Panc1 (cell line): ENCODE measurements around the gene ADCY2. TPM values are rescaled to one million over a fixed set of nuclear protein-coding genes. Genes with fewer than 3 reads are reported as not detected.

Source experiments
- ATAC-seq: fragments of 200-7000 bp; cut with Tn5 transposase; 2 replicates; pipeline ENCODE4 v1.9.1; 2020; ENCODE audit warnings: mild to moderate bottlenecking, moderate library complexity
- BruUV-seq: library from RNA; stranded (reverse); fragments of 400-500 nt; replicated peaks from 2 replicates; lab custom pipeline; 2021; lab: Mats Ljungman, UMichigan
- CTCF ChIA-PET: fragments of 300-600 bp; sonication (Branson Sonifier 250); formaldehyde crosslinking; loops from one replicate; lab custom pipeline; 2022; ENCODE audit warnings: antibody characterized with exemption; lab: Charles Lee
- POLR2A ChIA-PET: fragments of 300-600 bp; sonication (Branson Sonifier 250); formaldehyde crosslinking; loops from one replicate; lab custom pipeline; 2022; ENCODE audit warnings: antibody characterized with exemption; lab: Charles Lee
- DNase-seq: peaks from one replicate; pipeline ENCODE4 v3.0.0-alpha.2; 2010; ENCODE audit warnings: low read depth, low spot score
- H3K27ac ChIP-seq: 2 replicates; pipeline ENCODE4 v1.5.1; 2011; ENCODE audit warnings: mild to moderate bottlenecking, low read length, inconsistent platforms
- H3K27me3 ChIP-seq: fragments of 200-500 bp; sonication (Bioruptor generic); 2 replicates; pipeline ENCODE4 v1.6.0; 2014; ENCODE audit warnings: low read length, inconsistent platforms; ENCODE audit not compliant: control insufficient read depth, insufficient read depth
- H3K36me3 ChIP-seq: fragments of 200-500 bp; sonication (Bioruptor generic); 2 replicates; pipeline ENCODE4 v1.5.1; 2014; ENCODE audit warnings: inconsistent platforms, mild to moderate bottlenecking, low read length, moderate library complexity; ENCODE audit not compliant: control insufficient read depth, insufficient read depth
- H3K4me1 ChIP-seq: 2 replicates; pipeline ENCODE4 v1.5.1; 2011; ENCODE audit warnings: inconsistent platforms, mild to moderate bottlenecking, low read length, moderate library complexity; ENCODE audit not compliant: control insufficient read depth, insufficient read depth
- H3K4me3 ChIP-seq, 2 experiments: 2 replicates each; pipeline ENCODE4 v1.5.1; 2011 to 2012; ENCODE audit warnings: low read depth in 2 of 2, low read length in 2 of 2, mild to moderate bottlenecking in 2 of 2, inconsistent platforms in 1 of 2, moderate library complexity in 1 of 2
- H3K9me3 ChIP-seq: fragments of 200-500 bp; sonication (Bioruptor generic); 2 replicates; pipeline ENCODE4 v1.5.1; 2014; ENCODE audit warnings: low read depth, mild to moderate bottlenecking, inconsistent platforms, low read length, moderate library complexity; ENCODE audit not compliant: control insufficient read depth, insufficient read depth
- POLR2AphosphoS5 ChIP-seq: IDR thresholded peaks from 2 replicates; pipeline ENCODE4 v1.6.1; 2012; ENCODE audit warnings: mild to moderate bottlenecking, low read depth, low read length, moderate library complexity
- SIN3A ChIP-seq: IDR thresholded peaks from 2 replicates; pipeline ENCODE4 v1.6.1; 2012; ENCODE audit warnings: low read depth, mild to moderate bottlenecking, low read length, moderate library complexity, borderline replicate concordance; ENCODE audit not compliant: insufficient read depth
- TCF7L2 ChIP-seq: IDR thresholded peaks from 2 replicates; pipeline ENCODE4 v1.6.1; 2011; ENCODE audit warnings: mild to moderate bottlenecking, low read depth, low read length, inconsistent platforms
- in situ Hi-C: cut with HindIII; loops from 2 replicates; pipeline ENCODE4 v1.10.0; 2016; ENCODE audit warnings: low sequenced_read_pairs, low pct_unique_long_range_greater_than_20kb
- intact Hi-C: fragments of 100-400 bp; cut with micrococcal nuclease; formaldehyde crosslinking; loops from one replicate; pipeline ENCODE4 v1.10.0; 2022; ENCODE audit not compliant: unreplicated experiment
- total RNA-seq: library from RNA; stranded (reverse); gene quantifications from one replicate; pipeline ENCODE4 v1.2.1, GENCODE V29; 2021; ENCODE audit not compliant: unreplicated experiment
- TF ChIP-seq, protein P1 (sequence below), 2 experiments: IDR thresholded peaks; 2 replicates each; pipeline ENCODE4 v1.6.1; 2011 to 2012; ENCODE audit warnings: low read depth in 2 of 2, control low read depth in 1 of 2, low read length in 1 of 2, mild to moderate bottlenecking in 1 of 2, moderate library complexity in 1 of 2; ENCODE audit not compliant: insufficient read depth in 1 of 2
- TF ChIP-seq, protein P2 (sequence below): fragments of 450-650 bp; IDR thresholded peaks from 2 replicates; pipeline ENCODE4 v1.5.1; 2017; ENCODE audit warnings: mild to moderate bottlenecking

The ADCY2 gene
- total RNA-seq, 1 experiment from 2014 or later = 0.13 TPM

GRCh38 chr5:7622498-7622897 lies 226.6 kb downstream of the ADCY2 start:
- TF ChIP-seq POLR2AphosphoS5 = no peak
- no peak for TF ChIP-seq TCF7L2
- TF ChIP-seq, protein P1, sequence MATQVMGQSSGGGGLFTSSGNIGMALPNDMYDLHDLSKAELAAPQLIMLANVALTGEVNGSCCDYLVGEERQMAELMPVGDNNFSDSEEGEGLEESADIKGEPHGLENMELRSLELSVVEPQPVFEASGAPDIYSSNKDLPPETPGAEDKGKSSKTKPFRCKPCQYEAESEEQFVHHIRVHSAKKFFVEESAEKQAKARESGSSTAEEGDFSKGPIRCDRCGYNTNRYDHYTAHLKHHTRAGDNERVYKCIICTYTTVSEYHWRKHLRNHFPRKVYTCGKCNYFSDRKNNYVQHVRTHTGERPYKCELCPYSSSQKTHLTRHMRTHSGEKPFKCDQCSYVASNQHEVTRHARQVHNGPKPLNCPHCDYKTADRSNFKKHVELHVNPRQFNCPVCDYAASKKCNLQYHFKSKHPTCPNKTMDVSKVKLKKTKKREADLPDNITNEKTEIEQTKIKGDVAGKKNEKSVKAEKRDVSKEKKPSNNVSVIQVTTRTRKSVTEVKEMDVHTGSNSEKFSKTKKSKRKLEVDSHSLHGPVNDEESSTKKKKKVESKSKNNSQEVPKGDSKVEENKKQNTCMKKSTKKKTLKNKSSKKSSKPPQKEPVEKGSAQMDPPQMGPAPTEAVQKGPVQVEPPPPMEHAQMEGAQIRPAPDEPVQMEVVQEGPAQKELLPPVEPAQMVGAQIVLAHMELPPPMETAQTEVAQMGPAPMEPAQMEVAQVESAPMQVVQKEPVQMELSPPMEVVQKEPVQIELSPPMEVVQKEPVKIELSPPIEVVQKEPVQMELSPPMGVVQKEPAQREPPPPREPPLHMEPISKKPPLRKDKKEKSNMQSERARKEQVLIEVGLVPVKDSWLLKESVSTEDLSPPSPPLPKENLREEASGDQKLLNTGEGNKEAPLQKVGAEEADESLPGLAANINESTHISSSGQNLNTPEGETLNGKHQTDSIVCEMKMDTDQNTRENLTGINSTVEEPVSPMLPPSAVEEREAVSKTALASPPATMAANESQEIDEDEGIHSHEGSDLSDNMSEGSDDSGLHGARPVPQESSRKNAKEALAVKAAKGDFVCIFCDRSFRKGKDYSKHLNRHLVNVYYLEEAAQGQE (IDR thresholded peaks at IDR 0.05; ENCODE audit: insufficient read depth in 1 of 2, low read depth in 2 of 2, low read length in 1 of 2) = no peak
- TF ChIP-seq SIN3A = no peak
- TF ChIP-seq, protein P2, sequence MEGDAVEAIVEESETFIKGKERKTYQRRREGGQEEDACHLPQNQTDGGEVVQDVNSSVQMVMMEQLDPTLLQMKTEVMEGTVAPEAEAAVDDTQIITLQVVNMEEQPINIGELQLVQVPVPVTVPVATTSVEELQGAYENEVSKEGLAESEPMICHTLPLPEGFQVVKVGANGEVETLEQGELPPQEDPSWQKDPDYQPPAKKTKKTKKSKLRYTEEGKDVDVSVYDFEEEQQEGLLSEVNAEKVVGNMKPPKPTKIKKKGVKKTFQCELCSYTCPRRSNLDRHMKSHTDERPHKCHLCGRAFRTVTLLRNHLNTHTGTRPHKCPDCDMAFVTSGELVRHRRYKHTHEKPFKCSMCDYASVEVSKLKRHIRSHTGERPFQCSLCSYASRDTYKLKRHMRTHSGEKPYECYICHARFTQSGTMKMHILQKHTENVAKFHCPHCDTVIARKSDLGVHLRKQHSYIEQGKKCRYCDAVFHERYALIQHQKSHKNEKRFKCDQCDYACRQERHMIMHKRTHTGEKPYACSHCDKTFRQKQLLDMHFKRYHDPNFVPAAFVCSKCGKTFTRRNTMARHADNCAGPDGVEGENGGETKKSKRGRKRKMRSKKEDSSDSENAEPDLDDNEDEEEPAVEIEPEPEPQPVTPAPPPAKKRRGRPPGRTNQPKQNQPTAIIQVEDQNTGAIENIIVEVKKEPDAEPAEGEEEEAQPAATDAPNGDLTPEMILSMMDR = no peak
- BruUV-seq = no TSS peak
- POLR2A ChIA-PET = no interaction called here
- ATAC-seq = no peak
- Histone ChIP-seq H3K9me3 (no peaks in the 10 kb centered on the region), H3K27ac (no peak overlapping the region), H3K36me3 (no peaks in the 10 kb centered on the region), H3K27me3 (no peaks in the 10 kb centered on the region), H3K4me1 (no peaks in the 10 kb centered on the region), H3K4me3 (no peak overlapping the region)
- intact Hi-C loops = no loop called here
- DNase-seq = no peak
- CTCF ChIA-PET = no interaction called here
- in situ Hi-C loops = no loop called here

DNA sequence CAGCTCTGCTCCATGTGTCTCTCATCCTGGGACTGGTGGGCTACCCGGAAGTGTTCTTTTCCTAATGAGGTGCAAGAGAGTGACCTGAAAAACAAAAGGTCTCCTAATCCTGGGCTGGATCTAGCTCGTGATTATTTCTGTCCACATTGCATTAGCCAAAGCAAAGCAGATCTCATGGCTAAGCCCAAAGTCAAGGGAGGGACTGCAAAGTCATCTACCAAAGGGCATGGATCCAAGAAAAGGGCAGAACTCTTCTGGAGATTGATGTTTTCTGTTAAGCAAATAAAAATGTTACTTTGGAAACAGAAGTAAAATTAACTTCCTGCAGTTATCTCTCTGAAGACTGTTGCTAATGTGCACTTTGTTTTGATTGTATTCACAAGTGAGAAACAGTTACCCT lies 229.8 kb downstream of the ADCY2 start:
- H3K4me1 ChIP-seq = no peaks in the 10 kb centered on the region
- TF ChIP-seq, protein P2 = no peak
- TF ChIP-seq POLR2AphosphoS5 (no peak), SIN3A (no peak)
- ATAC-seq (no peak), DNase-seq (no peak)
- BruUV-seq = no TSS peak
- no peaks in the 10 kb centered on the region for H3K36me3 ChIP-seq
- no peaks in the 10 kb centered on the region for H3K9me3 ChIP-seq
- ChIA-PET POLR2A (no interaction called here), CTCF (no interaction called here)
- intact Hi-C loops = no loop called here
- H3K27ac ChIP-seq = no peak overlapping the region
- H3K27me3 ChIP-seq = no peaks in the 10 kb centered on the region
- H3K4me3 ChIP-seq = no peak overlapping the region
- in situ Hi-C loops = no loop called here
